ENCODE results near the gene MPLKIP.
"Not testable (repeated sequence)": the region's sequence is repeated elsewhere in the genome, so short reads cannot be mapped to it uniquely, and the experiment has no call there.

Gene MPLKIP

GRCh38 chr7:40134428-40135316 is at the start of gene MPLKIP, which contains the start of gene SUGCT:
MPLKIP (minus strand) TSS chr7:40134622; CDS start chr7:40134567, 55 bp downstream.
SUGCT (plus strand) TSS chr7:40135005.
- peak; percentile 68 for DNase-seq

GRCh38 chr7:40182452-40182851 is 48.0 kb upstream of the MPLKIP start:
- DNase-seq, result no peak

- no peak for DNase-seq
Observed at GRCh38 chr7:40177071-40177470, 42.6 kb upstream of the MPLKIP start.

GRCh38 chr7:40175725-40176510 is 41.5 kb upstream of the MPLKIP start:
- no peak for DNase-seq

- not testable (repeated sequence) for DNase-seq
Observed at GRCh38 chr7:40175256-40175655, 40.8 kb upstream of the MPLKIP start.

- DNase-seq, result not testable (repeated sequence)
Observed at GRCh38 chr7:40173121-40173520, 38.7 kb upstream of the MPLKIP start.

GRCh38 chr7:40168266-40168665 is 33.8 kb upstream of the MPLKIP start:
- DNase-seq, result not testable (repeated sequence)

- DNase-seq, result no peak
Observed at GRCh38 chr7:40167291-40167690, 32.9 kb upstream of the MPLKIP start.

GRCh38 chr7:40165216-40165615 is 30.8 kb upstream of the MPLKIP start:
- DNase-seq, result no peak

GRCh38 chr7:40162516-40162915 is 28.1 kb upstream of the MPLKIP start:
- no peak for DNase-seq

- no peak for DNase-seq
Observed at GRCh38 chr7:40156988-40157387, 22.6 kb upstream of the MPLKIP start.

- DNase-seq, result no peak
Observed at GRCh38 chr7:40151504-40151903, 17.1 kb upstream of the MPLKIP start.

GRCh38 chr7:40148671-40149070 is 14.2 kb upstream of the MPLKIP start:
- DNase-seq, result no peak

GRCh38 chr7:40148247-40148580 is 13.8 kb upstream of the MPLKIP start:
- DNase-seq, result not testable (repeated sequence)

GRCh38 chr7:40147371-40148246 is 13.2 kb upstream of the MPLKIP start:
- DNase-seq, result no peak

GRCh38 chr7:40145596-40146130 is 11.2 kb upstream of the MPLKIP start:
- not testable (repeated sequence) for DNase-seq

GRCh38 chr7:40141916-40142315 is 7.5 kb upstream of the MPLKIP start:
- not testable (repeated sequence) for DNase-seq

GRCh38 chr7:40139891-40140290 is 5.5 kb upstream of the MPLKIP start:
- not testable (repeated sequence) for DNase-seq

GRCh38 chr7:40138973-40139372 is 4.6 kb upstream of the MPLKIP start:
- no peak for DNase-seq

- DNase-seq, result no peak
Observed at GRCh38 chr7:40137563-40137962, 3.1 kb upstream of the MPLKIP start.

GRCh38 chr7:40135317-40135610 is 842 bp upstream of the MPLKIP start:
- no peak for DNase-seq

- no peak for DNase-seq
Observed at GRCh38 chr7:40133561-40134427, 628 bp downstream of the MPLKIP start.
